DMS 273 (cell line): ENCODE results near the gene LTB.

Experiments
- DNase-seq: peaks from one replicate; lab custom pipeline; 2025; ENCODE audit not compliant: unreplicated experiment; lab: John Stamatoyannopoulos, UW

Gene LTB

DNA sequence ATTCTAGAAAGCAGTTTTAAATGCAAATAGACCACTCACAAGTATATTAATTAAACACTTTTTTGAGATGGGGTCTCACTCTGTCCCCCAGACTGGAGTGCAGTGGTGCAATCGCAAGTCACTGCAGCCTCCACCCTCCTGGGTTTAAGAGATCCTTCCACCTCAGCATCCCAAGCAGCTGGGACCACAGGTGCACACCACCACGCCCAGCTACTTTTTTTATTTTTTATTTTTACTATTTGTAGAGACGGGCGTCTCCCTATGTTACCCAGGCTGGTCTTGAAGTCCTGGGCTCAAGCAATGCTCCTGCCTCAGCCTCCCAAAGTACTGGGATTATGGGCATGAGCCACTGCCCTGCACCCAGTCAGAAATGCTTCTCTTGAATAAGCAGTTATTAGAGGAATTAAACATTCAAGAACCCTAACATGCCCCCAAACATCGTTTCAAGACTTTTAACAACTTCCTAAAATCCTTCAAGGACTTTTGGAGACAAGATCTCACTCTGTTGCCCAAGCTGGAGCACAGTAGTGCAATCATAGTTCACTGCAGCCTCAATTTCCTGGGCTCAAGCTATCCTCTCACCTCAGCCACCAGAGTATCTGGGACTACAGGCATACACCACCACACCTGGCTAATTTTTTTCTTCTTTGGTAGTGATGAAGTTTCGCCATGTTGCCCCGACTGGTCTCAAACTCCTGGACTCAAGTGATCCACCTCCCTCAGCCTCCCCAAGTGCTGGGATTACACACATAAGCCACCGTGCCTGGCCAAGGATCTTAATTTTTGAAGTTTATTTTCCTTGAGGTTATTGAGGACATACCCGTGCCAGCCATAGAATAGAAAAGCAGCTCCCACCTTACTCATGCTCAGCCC, 50.2 kb downstream of the LTB start:
- no peak for DNase-seq

DNA sequence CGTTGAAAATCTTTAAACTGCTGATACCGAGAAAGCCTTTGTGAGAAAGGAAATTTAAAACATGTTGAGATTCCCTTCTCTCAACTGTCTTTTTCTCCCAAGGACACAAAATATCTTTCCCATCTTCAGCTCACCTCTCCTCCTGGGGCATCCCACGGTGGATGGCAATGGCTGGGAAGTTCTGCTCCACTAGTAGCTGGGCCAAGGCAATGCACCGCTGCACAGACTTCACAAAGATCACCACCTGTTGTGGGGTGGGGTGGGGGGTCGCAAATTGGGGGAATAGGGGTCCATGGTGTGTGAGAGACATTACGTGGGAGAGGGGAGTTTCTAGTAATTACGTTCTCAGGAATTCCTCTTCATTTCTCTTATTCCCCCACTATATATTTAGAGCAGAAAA, 51.1 kb downstream of the LTB start:
- no peak for DNase-seq

DNA sequence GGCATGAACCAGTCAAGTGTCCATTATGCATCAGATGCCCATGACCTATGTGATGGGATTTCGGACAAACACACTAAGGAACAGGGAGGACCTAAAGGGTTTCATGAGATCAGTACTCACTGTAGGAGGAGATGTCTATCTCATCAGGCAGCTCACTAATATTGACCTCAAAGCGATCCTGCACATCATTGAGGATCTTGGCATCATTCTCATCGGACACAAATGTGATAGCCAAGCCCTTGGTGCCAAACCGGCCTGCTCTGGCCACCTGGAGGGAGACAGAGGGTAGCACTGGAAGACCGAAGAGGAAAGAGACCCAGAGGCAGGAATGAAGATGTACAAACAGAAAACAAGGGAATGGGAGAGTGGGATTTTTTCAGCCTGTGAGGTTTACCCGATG, 51.6 kb downstream of the LTB start:
- no peak for DNase-seq
